Astrocyte (in vitro differentiated cells and primary cell): ENCODE data around the gene COX8C. TPM values are rescaled to one million over a fixed set of nuclear protein-coding genes. Genes with fewer than 3 reads are reported as not detected.

Experiments used
- DNase-seq: peaks from one replicate; pipeline ENCODE4 v3.0.0-alpha.2; 2010; ENCODE audit warnings: low read depth
- FAIRE-seq: peaks from 2 replicates; lab custom pipeline; 2011; peaks lifted over from hg19 to GRCh38; lab: Jason Lieb, UNC
- H2AFZ ChIP-seq: 2 replicates; pipeline ENCODE4 v1.6.0; 2012; ENCODE audit warnings: low read depth, low read length, inconsistent platforms
- H3K27ac ChIP-seq: 2 replicates; pipeline ENCODE4 v1.5.1; 2011; ENCODE audit warnings: low read depth, low read length, inconsistent platforms
- H3K27me3 ChIP-seq: 2 replicates; pipeline ENCODE4 v1.6.0; 2011; ENCODE audit warnings: low read length, inconsistent platforms; ENCODE audit not compliant: insufficient read depth
- H3K36me3 ChIP-seq: 2 replicates; pipeline ENCODE4 v1.5.1; 2011; ENCODE audit warnings: low read length, inconsistent platforms; ENCODE audit not compliant: insufficient read depth
- H3K4me1 ChIP-seq: 2 replicates; pipeline ENCODE4 v1.5.1; 2011; ENCODE audit warnings: low read length, inconsistent platforms; ENCODE audit not compliant: insufficient read depth
- H3K4me2 ChIP-seq: 2 replicates; pipeline ENCODE4 v1.6.0; 2012; ENCODE audit warnings: low read length, inconsistent platforms
- H3K4me3 ChIP-seq: 2 replicates; pipeline ENCODE4 v1.5.1; 2011; ENCODE audit warnings: low read depth, mild to moderate bottlenecking, low read length, inconsistent platforms; ENCODE audit not compliant: insufficient read depth
- H3K79me2 ChIP-seq: 2 replicates; pipeline ENCODE4 v1.6.0; 2012; ENCODE audit warnings: mild to moderate bottlenecking, low read length, inconsistent platforms; ENCODE audit not compliant: insufficient read depth
- H3K9ac ChIP-seq: 2 replicates; pipeline ENCODE4 v1.6.0; 2012; ENCODE audit warnings: mild to moderate bottlenecking, low read length, inconsistent platforms
- H3K9me3 ChIP-seq: 2 replicates; pipeline ENCODE4 v1.5.1; 2012; ENCODE audit warnings: low read depth, mild to moderate bottlenecking, low read length, inconsistent platforms; ENCODE audit not compliant: insufficient read depth
- H4K20me1 ChIP-seq: 2 replicates; pipeline ENCODE4 v1.6.0; 2012; ENCODE audit warnings: low read length, inconsistent platforms; ENCODE audit not compliant: insufficient read depth
- H3K27ac Mint-ChIP-seq: one replicate; pipeline ENCODE4 v1.8.0; 2021; ENCODE audit warnings: mild to moderate bottlenecking, mixed read lengths; ENCODE audit not compliant: unreplicated experiment
- H3K27me3 Mint-ChIP-seq: one replicate; pipeline ENCODE4 v1.8.0; 2021; ENCODE audit warnings: low read depth, mixed read lengths; ENCODE audit not compliant: unreplicated experiment
- H3K36me3 Mint-ChIP-seq: one replicate; pipeline ENCODE4 v1.8.0; 2021; ENCODE audit warnings: low read depth, mixed read lengths; ENCODE audit not compliant: unreplicated experiment
- H3K4me1 Mint-ChIP-seq: one replicate; pipeline ENCODE4 v1.8.0; 2021; ENCODE audit warnings: low read depth, mixed read lengths; ENCODE audit not compliant: unreplicated experiment
- H3K4me3 Mint-ChIP-seq: one replicate; pipeline ENCODE4 v1.8.0; 2021; ENCODE audit warnings: mild to moderate bottlenecking, moderate library complexity, mixed read lengths; ENCODE audit not compliant: unreplicated experiment
- H3K9me3 Mint-ChIP-seq: one replicate; pipeline ENCODE4 v1.8.0; 2021; ENCODE audit warnings: mild to moderate bottlenecking, mixed read lengths; ENCODE audit not compliant: unreplicated experiment
- EZH2 ChIP-seq: IDR thresholded peaks from 2 replicates; pipeline ENCODE4 v1.6.1; 2012; ENCODE audit warnings: mild to moderate bottlenecking, low read length, inconsistent platforms; ENCODE audit not compliant: insufficient read depth
- total RNA-seq: library from RNA; stranded (reverse); gene quantifications from 2 replicates; pipeline ENCODE4 v1.2.1, GENCODE V29; 2021
- TF ChIP-seq, protein P1 (sequence below): IDR thresholded peaks from 2 replicates; pipeline ENCODE4 v1.5.1; 2011; ENCODE audit warnings: low read depth, mild to moderate bottlenecking, inconsistent platforms, low read length, moderate library complexity; ENCODE audit not compliant: insufficient read depth

Gene COX8C
- total RNA-seq, 1 donor from 2014 or later, result not detected

DNA sequence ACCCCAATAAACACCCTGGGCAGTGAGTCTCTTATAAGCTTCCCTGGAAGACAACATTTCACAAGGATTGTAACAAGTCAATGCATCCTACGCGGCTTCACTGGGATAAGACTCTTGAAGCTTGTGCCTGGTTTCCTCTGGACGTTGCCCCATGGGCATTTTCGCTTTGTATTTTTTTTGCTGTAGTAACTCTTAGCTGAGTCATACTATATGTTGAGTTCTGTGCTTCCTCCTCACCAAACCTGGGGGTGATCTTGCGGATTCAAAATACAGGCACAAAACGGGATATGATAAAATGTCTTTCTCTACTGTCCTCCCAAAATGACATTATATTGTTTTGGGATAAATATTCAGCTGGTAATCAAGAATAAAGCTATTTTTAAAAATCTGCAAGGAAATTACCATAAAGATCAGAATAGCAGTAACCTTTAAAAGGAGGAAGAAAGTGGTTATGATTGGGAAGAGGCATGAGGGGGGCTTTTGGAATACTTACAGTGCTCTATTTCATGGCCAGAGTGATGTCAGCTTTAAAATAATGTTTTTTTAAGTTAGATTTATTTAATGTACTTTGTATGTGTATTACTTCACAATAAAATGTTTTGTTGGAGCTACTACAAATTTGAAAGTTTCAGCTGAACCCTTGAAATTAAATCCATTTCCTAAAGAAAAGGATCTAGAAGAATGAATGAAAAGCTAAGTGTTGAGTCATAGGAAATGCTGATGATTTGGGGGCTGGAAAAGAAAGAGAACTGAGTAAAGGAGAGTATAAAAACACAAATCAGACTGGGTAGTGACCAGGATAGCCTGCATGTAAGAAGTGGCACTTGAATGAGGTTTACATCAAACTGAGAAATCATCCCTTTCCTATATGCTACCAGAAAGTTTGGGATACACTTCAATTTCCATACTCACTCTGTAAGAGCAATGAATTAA, 28.8 kb upstream of the COX8C start:
- no peak overlapping the region for H2AFZ ChIP-seq
- no peaks in the 10 kb centered on the region for H3K27me3 ChIP-seq
- H3K9me3 ChIP-seq, result no peaks in the 10 kb centered on the region
- no peaks in the 10 kb centered on the region for H3K9me3 Mint-ChIP-seq
- peaks cover 76% of the 10 kb centered on the region for H4K20me1 ChIP-seq
- H3K9ac ChIP-seq, result peak overlapping the region; percentile 55
- peak overlapping the region; percentile 48 for H3K27ac ChIP-seq
- H3K4me3 ChIP-seq, result peak overlapping the region; percentile 8
- H3K79me2 ChIP-seq, result peaks cover 94% of the 10 kb centered on the region
- H3K36me3 ChIP-seq, result no peaks in the 10 kb centered on the region
- peaks cover 19% of the 10 kb centered on the region for H3K4me1 ChIP-seq
- peaks cover 38% of the 10 kb centered on the region for H3K4me1 Mint-ChIP-seq
- H3K4me2 ChIP-seq, result peak overlapping the region; percentile 73
- H3K27me3 Mint-ChIP-seq, result no peaks in the 10 kb centered on the region
- no peak overlapping the region for H3K4me3 Mint-ChIP-seq
- TF ChIP-seq, protein P1, sequence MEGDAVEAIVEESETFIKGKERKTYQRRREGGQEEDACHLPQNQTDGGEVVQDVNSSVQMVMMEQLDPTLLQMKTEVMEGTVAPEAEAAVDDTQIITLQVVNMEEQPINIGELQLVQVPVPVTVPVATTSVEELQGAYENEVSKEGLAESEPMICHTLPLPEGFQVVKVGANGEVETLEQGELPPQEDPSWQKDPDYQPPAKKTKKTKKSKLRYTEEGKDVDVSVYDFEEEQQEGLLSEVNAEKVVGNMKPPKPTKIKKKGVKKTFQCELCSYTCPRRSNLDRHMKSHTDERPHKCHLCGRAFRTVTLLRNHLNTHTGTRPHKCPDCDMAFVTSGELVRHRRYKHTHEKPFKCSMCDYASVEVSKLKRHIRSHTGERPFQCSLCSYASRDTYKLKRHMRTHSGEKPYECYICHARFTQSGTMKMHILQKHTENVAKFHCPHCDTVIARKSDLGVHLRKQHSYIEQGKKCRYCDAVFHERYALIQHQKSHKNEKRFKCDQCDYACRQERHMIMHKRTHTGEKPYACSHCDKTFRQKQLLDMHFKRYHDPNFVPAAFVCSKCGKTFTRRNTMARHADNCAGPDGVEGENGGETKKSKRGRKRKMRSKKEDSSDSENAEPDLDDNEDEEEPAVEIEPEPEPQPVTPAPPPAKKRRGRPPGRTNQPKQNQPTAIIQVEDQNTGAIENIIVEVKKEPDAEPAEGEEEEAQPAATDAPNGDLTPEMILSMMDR, result no peak
- no peak for TF ChIP-seq EZH2
- FAIRE-seq (no peak), DNase-seq (peak; percentile 38)
- no peaks in the 10 kb centered on the region for H3K36me3 Mint-ChIP-seq
- H3K27ac Mint-ChIP-seq, result peak overlapping the region; percentile 75

DNA sequence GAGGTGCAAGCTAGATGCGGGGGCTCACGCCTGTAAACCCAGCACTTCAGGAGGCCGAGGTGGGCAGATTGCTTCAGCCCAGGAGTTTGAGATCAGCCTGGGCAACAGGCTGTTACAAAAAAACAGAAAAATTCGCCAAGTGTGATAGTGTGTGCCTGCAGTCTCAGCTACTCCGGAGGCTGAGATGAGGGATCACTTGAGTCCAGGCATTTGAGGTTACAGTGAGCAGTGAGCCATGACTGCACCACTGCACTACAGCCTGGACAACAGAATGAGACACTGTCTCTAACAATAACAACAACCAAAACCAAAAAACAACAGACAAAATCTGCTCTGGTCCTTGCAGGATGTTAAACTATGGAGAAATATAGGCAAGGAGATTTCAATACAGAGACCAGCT, 28.1 kb upstream of the COX8C start:
- FAIRE-seq, result no peak
- Histone ChIP-seq H3K4me2 (peak overlapping the region; percentile 73), H3K4me3 (peak overlapping the region; percentile 8)

More for the DNA sequence above, 28.1 kb upstream of the COX8C start:
- Mint-ChIP-seq H3K4me1 (peaks cover 41% of the 10 kb centered on the region), H3K4me3 (no peak overlapping the region), H3K9me3 (no peaks in the 10 kb centered on the region), H3K27me3 (no peaks in the 10 kb centered on the region), H3K27ac (peak overlapping the region; percentile 75), H3K36me3 (no peaks in the 10 kb centered on the region)
- H3K79me2 ChIP-seq, result peaks cover 94% of the 10 kb centered on the region
- H3K4me1 ChIP-seq, result peaks cover 19% of the 10 kb centered on the region
- no peaks in the 10 kb centered on the region for H3K36me3 ChIP-seq
- peak overlapping the region; percentile 48 for H3K27ac ChIP-seq
- peak; percentile 32 for DNase-seq
- no peaks in the 10 kb centered on the region for H3K27me3 ChIP-seq
- H3K9ac ChIP-seq, result peak overlapping the region; percentile 55
- H2AFZ ChIP-seq, result no peak overlapping the region
- H4K20me1 ChIP-seq, result peaks cover 77% of the 10 kb centered on the region
- TF ChIP-seq, protein P1, result no peak
- TF ChIP-seq EZH2, result no peak
- no peaks in the 10 kb centered on the region for H3K9me3 ChIP-seq
